Activated T-cell treated with anti-CD3 and anti-CD28 coated beads for 1 hour (primary cell): ENCODE data around the gene KIR2DL3.

Experiments
- DNase-seq: peaks from one replicate; pipeline ENCODE4 v3.0.0-alpha.2; 2020; ENCODE audit warnings: low read depth

Gene KIR2DL3

GRCh38 chr19:54795758-54796157 is 57.4 kb downstream of the KIR2DL3 start:
- no peak for DNase-seq
